Panc1 (cell line): Measurements from ENCODE around the gene AKAP8L. TPM values are rescaled to one million over a fixed set of nuclear protein-coding genes. Genes with fewer than 3 reads are reported as not detected.

Source experiments
- ATAC-seq: fragments of 200-7000 bp; cut with Tn5 transposase; 2 replicates; pipeline ENCODE4 v1.9.1; 2020; ENCODE audit warnings: mild to moderate bottlenecking, moderate library complexity
- BruUV-seq: library from RNA; stranded (reverse); fragments of 400-500 nt; replicated peaks from 2 replicates; lab custom pipeline; 2021; lab: Mats Ljungman, UMichigan
- CTCF ChIA-PET: fragments of 300-600 bp; sonication (Branson Sonifier 250); formaldehyde crosslinking; loops from one replicate; lab custom pipeline; 2022; ENCODE audit warnings: antibody characterized with exemption; lab: Charles Lee
- POLR2A ChIA-PET: fragments of 300-600 bp; sonication (Branson Sonifier 250); formaldehyde crosslinking; loops from one replicate; lab custom pipeline; 2022; ENCODE audit warnings: antibody characterized with exemption; lab: Charles Lee
- DNase-seq: peaks from one replicate; pipeline ENCODE4 v3.0.0-alpha.2; 2010; ENCODE audit warnings: low read depth, low spot score
- H3K27ac ChIP-seq: 2 replicates; pipeline ENCODE4 v1.5.1; 2011; ENCODE audit warnings: mild to moderate bottlenecking, low read length, inconsistent platforms
- H3K27me3 ChIP-seq: fragments of 200-500 bp; sonication (Bioruptor generic); 2 replicates; pipeline ENCODE4 v1.6.0; 2014; ENCODE audit warnings: low read length, inconsistent platforms; ENCODE audit not compliant: control insufficient read depth, insufficient read depth
- H3K36me3 ChIP-seq: fragments of 200-500 bp; sonication (Bioruptor generic); 2 replicates; pipeline ENCODE4 v1.5.1; 2014; ENCODE audit warnings: inconsistent platforms, mild to moderate bottlenecking, low read length, moderate library complexity; ENCODE audit not compliant: control insufficient read depth, insufficient read depth
- H3K4me1 ChIP-seq: 2 replicates; pipeline ENCODE4 v1.5.1; 2011; ENCODE audit warnings: inconsistent platforms, mild to moderate bottlenecking, low read length, moderate library complexity; ENCODE audit not compliant: control insufficient read depth, insufficient read depth
- H3K4me3 ChIP-seq, 2 experiments: 2 replicates each; pipeline ENCODE4 v1.5.1; 2011 to 2012; ENCODE audit warnings: low read depth in 2 of 2, low read length in 2 of 2, mild to moderate bottlenecking in 2 of 2, inconsistent platforms in 1 of 2, moderate library complexity in 1 of 2
- H3K9me3 ChIP-seq: fragments of 200-500 bp; sonication (Bioruptor generic); 2 replicates; pipeline ENCODE4 v1.5.1; 2014; ENCODE audit warnings: low read depth, mild to moderate bottlenecking, inconsistent platforms, low read length, moderate library complexity; ENCODE audit not compliant: control insufficient read depth, insufficient read depth
- CTCF ChIP-seq: fragments of 450-650 bp; IDR thresholded peaks from 2 replicates; pipeline ENCODE4 v1.5.1; 2017; ENCODE audit warnings: mild to moderate bottlenecking
- POLR2AphosphoS5 ChIP-seq: IDR thresholded peaks from 2 replicates; pipeline ENCODE4 v1.6.1; 2012; ENCODE audit warnings: mild to moderate bottlenecking, low read depth, low read length, moderate library complexity
- REST ChIP-seq, 2 experiments: IDR thresholded peaks; 2 replicates each; pipeline ENCODE4 v1.6.1; 2011 to 2012; ENCODE audit warnings: low read depth in 2 of 2, control low read depth in 1 of 2, low read length in 1 of 2, mild to moderate bottlenecking in 1 of 2, moderate library complexity in 1 of 2; ENCODE audit not compliant: insufficient read depth in 1 of 2
- SIN3A ChIP-seq: IDR thresholded peaks from 2 replicates; pipeline ENCODE4 v1.6.1; 2012; ENCODE audit warnings: low read depth, mild to moderate bottlenecking, low read length, moderate library complexity, borderline replicate concordance; ENCODE audit not compliant: insufficient read depth
- TCF7L2 ChIP-seq: IDR thresholded peaks from 2 replicates; pipeline ENCODE4 v1.6.1; 2011; ENCODE audit warnings: mild to moderate bottlenecking, low read depth, low read length, inconsistent platforms
- in situ Hi-C: cut with HindIII; loops from 2 replicates; pipeline ENCODE4 v1.10.0; 2016; ENCODE audit warnings: low sequenced_read_pairs, low pct_unique_long_range_greater_than_20kb
- intact Hi-C: fragments of 100-400 bp; cut with micrococcal nuclease; formaldehyde crosslinking; loops from one replicate; pipeline ENCODE4 v1.10.0; 2022; ENCODE audit not compliant: unreplicated experiment
- total RNA-seq: library from RNA; stranded (reverse); gene quantifications from one replicate; pipeline ENCODE4 v1.2.1, GENCODE V29; 2021; ENCODE audit not compliant: unreplicated experiment

AKAP8L gene
- total RNA-seq, 1 experiment from 2014 or later, result 65.5 TPM

GRCh38 chr19:15390814-15391213 is 28.0 kb downstream of the AKAP8L start:
- no TSS peak for BruUV-seq
- DNase-seq (no peak), ATAC-seq (no peak)
- H3K9me3 ChIP-seq, result no peaks in the 10 kb centered on the region
- intact Hi-C loops, result no loop called here
- CTCF ChIA-PET, result no interaction called here
- in situ Hi-C loops, result no loop called here
- POLR2A ChIA-PET, result no interaction called here
- TF ChIP-seq TCF7L2, result no peak
- no peak for TF ChIP-seq REST (IDR thresholded peaks at IDR 0.05; ENCODE audit: insufficient read depth in 1 of 2, low read depth in 2 of 2, low read length in 1 of 2)
- TF ChIP-seq POLR2AphosphoS5, result no peak
- no peak for TF ChIP-seq SIN3A
- TF ChIP-seq CTCF, result no peak
- no peaks in the 10 kb centered on the region for H3K27me3 ChIP-seq
- H3K4me3 ChIP-seq, result no peak overlapping the region
- no peaks in the 10 kb centered on the region; the same call in 1 of the 2 replicates for H3K36me3 ChIP-seq
- no peaks in the 10 kb centered on the region for H3K4me1 ChIP-seq
- no peak overlapping the region for H3K27ac ChIP-seq

GRCh38 chr19:15381864-15382263 is 36.9 kb downstream of the AKAP8L start:
- in situ Hi-C loops (no loop called here), intact Hi-C loops (no loop called here)
- BruUV-seq, result no TSS peak
- no peaks in the 10 kb centered on the region for H3K9me3 ChIP-seq
- POLR2A ChIA-PET, result no interaction called here
- H3K27ac ChIP-seq, result no peak overlapping the region
- CTCF ChIA-PET, result interaction anchor here (0.6 kb wide), 1 partner anchor 114 kb away, joined by 3 read pairs; no protein-coding TSS in a partner anchor
- H3K4me1 ChIP-seq, result peaks cover 16% of the 10 kb centered on the region
- TF ChIP-seq POLR2AphosphoS5, result no peak
- TF ChIP-seq CTCF, result no peak
- TF ChIP-seq SIN3A, result no peak
- no peak for TF ChIP-seq TCF7L2
- TF ChIP-seq REST (IDR thresholded peaks at IDR 0.05; ENCODE audit: insufficient read depth in 1 of 2, low read depth in 2 of 2, low read length in 1 of 2), result no peak
- no peak overlapping the region for H3K4me3 ChIP-seq
- H3K27me3 ChIP-seq, result no peaks in the 10 kb centered on the region
- ATAC-seq, result no peak
- no peaks in the 10 kb centered on the region; the same call in 1 of the 2 replicates for H3K36me3 ChIP-seq
- DNase-seq, result no peak
